ENCODE data around the gene LYPD4. TPM values are rescaled to one million over a fixed set of nuclear protein-coding genes. Genes with fewer than 3 reads are reported as not detected.

Gene LYPD4
- total RNA-seq, 1 donor from 2014 or later, result not detected

DNA sequence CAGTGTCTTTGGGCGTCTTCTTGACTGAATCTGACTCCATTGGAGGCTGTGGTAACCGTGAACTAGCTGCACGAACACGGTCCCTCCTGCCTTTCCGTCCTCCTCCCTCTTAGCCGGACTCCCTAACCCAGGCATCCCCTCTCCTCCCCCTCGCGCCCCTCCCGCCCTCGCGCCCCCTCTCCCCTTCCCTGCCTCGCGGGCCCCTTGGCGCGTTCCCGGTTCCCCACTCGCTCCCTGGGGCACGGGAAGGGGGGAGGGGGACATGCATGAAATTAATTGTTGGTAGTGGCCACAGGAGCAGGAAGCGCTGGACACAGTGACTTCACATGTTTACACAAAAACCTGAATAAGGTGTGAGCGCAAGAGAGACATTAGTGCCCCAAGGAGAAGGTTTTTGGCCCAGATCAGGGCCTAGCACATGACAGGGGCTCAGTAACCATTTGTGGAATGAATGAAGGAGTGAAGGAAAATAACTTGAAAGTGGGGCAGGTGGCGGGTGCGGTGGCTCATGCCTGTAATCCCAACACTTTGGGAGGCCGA, 638 bp upstream of the LYPD4 start:
- DNase-seq (ENCODE audit: low spot score), result no peak
- H3K4me3 Mint-ChIP-seq (ENCODE audit: unreplicated experiment), result no peak overlapping the region
- no peak overlapping the region for H3K27ac Mint-ChIP-seq (ENCODE audit: unreplicated experiment)
- H3K27me3 Mint-ChIP-seq (ENCODE audit: unreplicated experiment), result peaks cover 8% of the 10 kb centered on the region
- no peaks in the 10 kb centered on the region for H3K4me1 Mint-ChIP-seq (ENCODE audit: unreplicated experiment)
- TF ChIP-seq, protein P1, sequence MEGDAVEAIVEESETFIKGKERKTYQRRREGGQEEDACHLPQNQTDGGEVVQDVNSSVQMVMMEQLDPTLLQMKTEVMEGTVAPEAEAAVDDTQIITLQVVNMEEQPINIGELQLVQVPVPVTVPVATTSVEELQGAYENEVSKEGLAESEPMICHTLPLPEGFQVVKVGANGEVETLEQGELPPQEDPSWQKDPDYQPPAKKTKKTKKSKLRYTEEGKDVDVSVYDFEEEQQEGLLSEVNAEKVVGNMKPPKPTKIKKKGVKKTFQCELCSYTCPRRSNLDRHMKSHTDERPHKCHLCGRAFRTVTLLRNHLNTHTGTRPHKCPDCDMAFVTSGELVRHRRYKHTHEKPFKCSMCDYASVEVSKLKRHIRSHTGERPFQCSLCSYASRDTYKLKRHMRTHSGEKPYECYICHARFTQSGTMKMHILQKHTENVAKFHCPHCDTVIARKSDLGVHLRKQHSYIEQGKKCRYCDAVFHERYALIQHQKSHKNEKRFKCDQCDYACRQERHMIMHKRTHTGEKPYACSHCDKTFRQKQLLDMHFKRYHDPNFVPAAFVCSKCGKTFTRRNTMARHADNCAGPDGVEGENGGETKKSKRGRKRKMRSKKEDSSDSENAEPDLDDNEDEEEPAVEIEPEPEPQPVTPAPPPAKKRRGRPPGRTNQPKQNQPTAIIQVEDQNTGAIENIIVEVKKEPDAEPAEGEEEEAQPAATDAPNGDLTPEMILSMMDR (IDR thresholded peaks at IDR 0.05; ENCODE audit: unreplicated experiment), result no peak
- H3K9me3 Mint-ChIP-seq (ENCODE audit: unreplicated experiment), result no peaks in the 10 kb centered on the region
- H3K36me3 Mint-ChIP-seq (ENCODE audit: low read depth, unreplicated experiment), result no peaks in the 10 kb centered on the region

DNA sequence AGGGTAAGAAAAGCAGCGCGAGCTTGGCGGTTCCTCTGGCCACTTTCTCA, 343 bp upstream of the LYPD4 start, which contains the start of gene DMRTC2:
TSS of gene DMRTC2 (plus strand) at position 42 of the 50 bp plus-strand sequence. CDS start 2,387 bp downstream, outside the sequence.
- Mint-ChIP-seq H3K9me3 (ENCODE audit: unreplicated experiment) (no peaks in the 10 kb centered on the region), H3K27ac (ENCODE audit: unreplicated experiment) (no peak within 1 kb of the TSS), H3K36me3 (ENCODE audit: low read depth, unreplicated experiment) (no peaks in the 10 kb centered on the region), H3K27me3 (ENCODE audit: unreplicated experiment) (peaks cover 8% of the 10 kb centered on the region), H3K4me1 (ENCODE audit: unreplicated experiment) (no peaks in the 10 kb centered on the region), H3K4me3 (ENCODE audit: unreplicated experiment) (no peak within 1 kb of the TSS)
- DNase-seq (ENCODE audit: low spot score), result no peak
- TF ChIP-seq, protein P1 (IDR thresholded peaks at IDR 0.05; ENCODE audit: unreplicated experiment), result no peak

DNA sequence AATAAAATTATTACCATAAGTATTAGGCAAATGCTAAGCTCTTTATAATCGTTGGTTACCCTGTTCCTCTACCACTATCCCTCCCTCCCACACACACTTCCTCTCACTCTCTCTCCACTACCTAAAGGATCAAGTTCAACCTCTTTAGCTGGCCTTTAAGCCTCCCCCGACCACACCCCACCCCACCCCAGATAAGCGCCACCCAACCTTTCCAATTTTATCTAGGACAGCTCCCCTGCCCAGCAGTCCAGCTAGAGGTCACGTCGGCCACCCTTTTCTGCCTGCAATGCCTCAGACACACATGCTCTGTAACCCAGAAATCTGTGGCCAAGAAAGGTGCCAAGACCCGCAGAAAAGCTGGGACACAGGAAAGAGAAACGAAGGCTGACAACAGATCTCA, 1.1 kb downstream of the LYPD4 start:
- Mint-ChIP-seq H3K27me3 (ENCODE audit: unreplicated experiment) (peaks cover 8% of the 10 kb centered on the region), H3K4me1 (ENCODE audit: unreplicated experiment) (no peaks in the 10 kb centered on the region), H3K4me3 (ENCODE audit: unreplicated experiment) (no peak overlapping the region), H3K36me3 (ENCODE audit: low read depth, unreplicated experiment) (no peaks in the 10 kb centered on the region), H3K27ac (ENCODE audit: unreplicated experiment) (no peak overlapping the region), H3K9me3 (ENCODE audit: unreplicated experiment) (no peaks in the 10 kb centered on the region)
- no peak for DNase-seq (ENCODE audit: low spot score)
- TF ChIP-seq, protein P1 (IDR thresholded peaks at IDR 0.05; ENCODE audit: unreplicated experiment), result no peak

DNA sequence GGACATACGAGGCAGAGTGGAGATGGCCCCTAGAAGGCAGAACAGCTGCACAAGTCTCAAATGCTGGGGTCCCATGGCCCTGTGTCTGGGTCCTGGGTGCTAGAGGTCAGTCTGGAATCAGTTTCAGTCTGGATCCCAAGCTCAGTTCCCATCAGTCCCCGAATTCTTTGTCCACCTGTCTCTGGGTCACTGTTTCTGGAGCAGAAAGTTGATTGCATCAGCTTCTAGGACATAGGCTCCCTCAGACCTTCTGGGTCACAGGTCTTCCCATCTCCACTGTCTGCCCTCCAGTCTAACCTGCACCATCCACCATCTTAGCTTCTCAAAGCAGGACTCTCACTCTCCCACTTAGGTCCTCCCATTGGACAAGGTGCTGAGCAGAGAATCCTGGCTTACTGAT, 5.3 kb downstream of the LYPD4 start:
- no peaks in the 10 kb centered on the region for H3K4me1 Mint-ChIP-seq (ENCODE audit: unreplicated experiment)
- no peak overlapping the region for H3K4me3 Mint-ChIP-seq (ENCODE audit: unreplicated experiment)
- H3K36me3 Mint-ChIP-seq (ENCODE audit: low read depth, unreplicated experiment), result no peaks in the 10 kb centered on the region
- H3K27ac Mint-ChIP-seq (ENCODE audit: unreplicated experiment), result no peak overlapping the region
- peaks cover 4% of the 10 kb centered on the region for H3K27me3 Mint-ChIP-seq (ENCODE audit: unreplicated experiment)
- no peak for DNase-seq (ENCODE audit: low spot score)
- no peaks in the 10 kb centered on the region for H3K9me3 Mint-ChIP-seq (ENCODE audit: unreplicated experiment)
- TF ChIP-seq, protein P1 (IDR thresholded peaks at IDR 0.05; ENCODE audit: unreplicated experiment), result no peak

DNA sequence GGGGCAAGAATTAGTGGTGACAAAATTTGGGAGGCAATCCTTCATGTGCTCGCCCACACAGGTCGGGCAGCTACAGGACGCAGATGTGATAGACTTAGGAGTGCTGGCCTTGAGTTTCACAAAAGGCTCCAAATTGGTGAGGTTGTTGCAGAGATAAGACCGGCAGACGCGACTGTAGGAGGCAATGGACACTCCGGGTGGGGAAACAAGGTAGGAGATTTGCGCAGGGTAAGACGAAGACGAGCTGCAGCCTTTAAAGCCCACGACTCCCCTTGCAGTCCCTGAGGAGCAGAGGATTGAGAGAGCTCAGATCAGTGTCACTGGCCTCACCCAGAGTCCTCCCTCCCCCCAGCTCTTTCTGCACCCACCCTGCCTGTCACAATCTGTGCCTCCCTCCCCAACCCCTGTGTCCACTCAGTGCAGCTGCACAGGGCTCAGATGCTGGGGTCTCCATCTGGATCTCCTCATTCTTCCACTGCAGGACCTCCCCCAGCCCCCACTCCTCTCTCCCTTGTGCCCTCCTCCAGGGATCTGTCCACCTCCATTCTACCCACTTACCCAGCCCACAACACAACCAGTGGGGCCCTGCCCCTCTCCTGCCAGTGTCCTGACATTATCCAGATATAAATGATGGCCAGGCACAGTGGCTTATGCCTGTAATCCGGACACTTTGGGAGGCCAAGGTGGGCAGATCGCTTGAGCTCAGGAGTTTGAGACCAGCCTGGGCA, 6.3 kb downstream of the LYPD4 start:
- TF ChIP-seq, protein P1 (IDR thresholded peaks at IDR 0.05; ENCODE audit: unreplicated experiment), result no peak
- H3K9me3 Mint-ChIP-seq (ENCODE audit: unreplicated experiment), result no peaks in the 10 kb centered on the region
- H3K27me3 Mint-ChIP-seq (ENCODE audit: unreplicated experiment), result peaks cover 4% of the 10 kb centered on the region
- no peak overlapping the region for H3K4me3 Mint-ChIP-seq (ENCODE audit: unreplicated experiment)
- no peak for DNase-seq (ENCODE audit: low spot score)
- H3K4me1 Mint-ChIP-seq (ENCODE audit: unreplicated experiment), result no peaks in the 10 kb centered on the region
- no peaks in the 10 kb centered on the region for H3K36me3 Mint-ChIP-seq (ENCODE audit: low read depth, unreplicated experiment)
- H3K27ac Mint-ChIP-seq (ENCODE audit: unreplicated experiment), result no peak overlapping the region

Data from endothelial cell (in vitro differentiated cells).